ENCODE data around the gene INAFM2.
A peak's percentile ranks its signal among the peaks of the same experiment; 100 is the strongest.

INAFM2 gene

DNA sequence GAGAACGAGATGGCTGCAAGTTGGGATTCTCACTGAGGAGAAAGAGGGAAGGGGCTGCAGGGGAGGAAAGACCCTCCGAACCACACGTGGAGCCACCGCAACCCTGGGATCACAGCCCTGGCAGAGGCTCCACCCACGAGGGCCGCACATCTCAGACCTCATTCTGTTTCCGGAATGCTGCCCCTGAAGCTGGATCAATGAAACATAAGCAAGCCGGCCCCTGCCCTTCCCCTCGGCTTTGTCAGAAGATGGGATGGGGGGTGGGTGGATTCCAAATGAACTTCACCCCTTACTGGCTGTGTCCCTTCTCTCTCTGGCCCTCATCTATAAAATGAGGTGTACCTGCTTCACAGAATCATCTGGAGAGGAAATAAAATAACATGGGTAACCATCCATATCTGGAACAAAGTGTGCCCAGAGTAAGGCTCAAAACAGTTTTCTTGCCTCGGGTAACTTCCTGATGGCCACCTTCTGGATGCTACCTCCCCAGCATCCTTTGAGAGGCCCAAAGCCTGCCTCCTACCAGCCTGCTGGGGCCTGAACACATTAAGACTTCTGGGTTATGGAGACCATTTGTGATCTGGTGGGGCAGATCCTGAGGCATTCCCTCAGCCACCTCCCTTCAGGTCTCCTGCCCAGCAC is 21.9 kb downstream of the INAFM2 start:
- DNase-seq: no peak

DNA sequence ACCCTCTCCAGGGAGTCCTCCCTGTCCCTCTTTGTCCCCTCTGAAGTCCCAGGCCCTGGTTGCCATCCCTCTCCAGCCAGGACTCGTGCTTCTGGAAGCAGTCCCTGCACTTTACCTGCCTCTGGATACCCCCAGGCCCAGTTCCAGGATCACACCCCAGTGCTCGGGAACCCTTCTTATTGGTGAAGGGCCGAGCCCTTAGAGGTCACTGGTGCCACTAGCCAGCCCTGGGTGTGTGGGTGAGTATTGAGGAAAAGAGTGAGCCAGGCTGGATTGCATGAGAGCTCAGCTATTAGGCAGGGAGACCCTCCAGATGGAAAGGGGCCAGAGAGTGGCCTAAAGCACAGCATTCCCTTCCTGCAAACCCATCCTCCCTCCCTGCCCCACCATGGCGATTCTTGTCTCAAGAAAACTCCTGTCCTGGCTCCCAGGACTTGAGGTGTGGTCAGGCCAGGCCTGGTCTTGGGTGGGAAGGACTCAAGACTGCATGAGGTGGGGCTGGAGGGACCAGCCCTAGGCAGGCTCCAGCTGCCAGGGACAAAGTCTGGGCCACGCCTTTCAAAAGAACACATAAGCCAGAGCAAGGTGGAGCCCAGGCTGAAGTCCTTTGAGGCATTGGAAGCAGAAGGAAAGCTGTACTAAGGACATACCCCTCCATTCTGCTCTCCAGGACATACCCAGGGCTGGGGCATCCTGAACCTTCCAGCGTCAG is 22.5 kb downstream of the INAFM2 start:
- DNase-seq: no peak

DNA sequence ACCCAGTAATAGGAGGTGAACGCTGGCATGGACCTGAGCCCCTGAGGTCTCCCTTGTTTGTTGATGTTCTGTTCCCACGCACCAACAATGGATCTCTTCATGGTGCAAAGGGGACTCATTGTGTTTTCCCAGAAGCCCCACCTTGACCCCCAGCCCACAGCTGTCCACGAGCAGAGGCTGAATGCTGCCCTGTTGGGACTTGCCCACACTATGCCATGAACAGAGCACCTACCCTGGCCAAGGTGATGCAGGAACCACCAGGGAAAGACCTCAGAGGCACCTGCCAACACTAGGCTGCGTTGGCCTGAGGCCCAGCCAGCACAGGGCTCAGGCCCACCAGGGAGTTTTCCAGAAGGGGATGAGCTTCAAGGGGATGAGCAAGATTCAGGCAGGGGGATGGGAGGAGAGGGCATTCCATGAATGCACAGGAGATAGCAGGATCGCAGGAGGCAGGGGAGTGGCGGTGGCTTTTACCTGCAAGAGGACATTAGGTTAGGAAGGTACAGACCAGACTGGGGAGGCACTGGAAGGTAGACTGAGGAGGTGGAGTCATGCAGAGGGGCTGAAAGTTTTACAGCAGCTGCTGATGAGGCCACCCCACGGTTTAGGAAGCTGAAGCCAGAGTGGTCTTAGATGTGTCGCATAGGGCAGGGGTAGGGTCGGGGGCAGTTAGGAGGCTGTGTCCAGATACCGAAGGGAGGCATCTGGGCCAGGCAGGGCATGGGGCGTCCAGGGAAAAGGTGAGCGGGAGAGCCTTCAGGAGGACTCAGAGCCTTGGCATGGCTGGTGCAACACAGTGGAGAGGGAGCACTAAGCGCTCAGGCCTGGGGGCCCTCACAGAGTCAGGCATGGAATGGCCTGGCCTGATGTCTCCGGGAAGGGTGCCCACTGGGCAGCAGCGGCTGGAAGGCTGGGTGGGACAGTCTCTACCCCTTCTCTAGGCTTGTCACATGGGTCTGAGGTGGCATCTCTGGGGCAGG is 23.4 kb downstream of the INAFM2 start:
- DNase-seq: no peak

DNA sequence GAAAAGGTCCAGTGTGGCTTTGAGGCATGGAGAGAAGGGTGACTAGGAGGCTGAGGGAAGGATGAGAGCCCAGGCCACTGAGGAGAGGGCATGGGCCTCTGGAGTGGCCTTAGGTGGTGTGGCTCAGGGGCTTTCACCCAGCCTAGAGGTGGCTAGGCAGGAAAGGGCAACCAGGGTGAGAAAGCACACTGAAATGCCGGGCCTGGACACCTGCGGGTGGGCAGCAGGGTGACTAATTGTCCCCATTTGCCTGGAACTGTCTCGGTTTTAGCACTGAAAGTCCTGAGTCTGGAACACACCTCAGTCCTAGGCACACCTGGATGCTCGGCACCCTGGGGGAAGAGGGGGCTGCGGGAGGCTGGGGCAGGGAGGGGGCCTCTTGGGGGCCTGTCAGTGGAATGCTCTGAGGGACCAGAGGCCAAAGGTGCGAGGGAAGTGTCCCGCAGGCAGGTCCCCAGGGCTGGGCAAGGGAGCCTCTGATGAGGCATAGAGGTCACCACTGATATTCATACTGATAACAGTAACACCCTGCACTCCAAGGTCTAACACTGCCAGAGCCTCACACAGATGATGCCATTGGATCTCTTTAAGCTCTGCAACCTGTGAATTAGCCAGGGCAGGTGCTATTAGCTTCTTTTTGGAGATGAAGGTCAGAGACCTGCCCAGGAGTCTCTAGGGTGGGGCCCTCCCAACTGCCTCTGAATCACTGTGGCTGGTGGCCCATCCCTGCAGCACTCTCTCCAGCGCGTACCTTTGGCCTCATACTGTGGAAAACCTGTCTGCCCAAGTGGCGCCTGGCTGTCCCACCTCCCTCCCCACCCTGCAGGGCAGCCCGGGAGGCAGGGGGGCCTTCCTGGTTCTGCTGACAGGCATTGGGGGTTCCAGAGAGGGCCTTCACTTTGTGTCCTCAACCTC is 24.3 kb downstream of the INAFM2 start:
- no peak for DNase-seq

DNA sequence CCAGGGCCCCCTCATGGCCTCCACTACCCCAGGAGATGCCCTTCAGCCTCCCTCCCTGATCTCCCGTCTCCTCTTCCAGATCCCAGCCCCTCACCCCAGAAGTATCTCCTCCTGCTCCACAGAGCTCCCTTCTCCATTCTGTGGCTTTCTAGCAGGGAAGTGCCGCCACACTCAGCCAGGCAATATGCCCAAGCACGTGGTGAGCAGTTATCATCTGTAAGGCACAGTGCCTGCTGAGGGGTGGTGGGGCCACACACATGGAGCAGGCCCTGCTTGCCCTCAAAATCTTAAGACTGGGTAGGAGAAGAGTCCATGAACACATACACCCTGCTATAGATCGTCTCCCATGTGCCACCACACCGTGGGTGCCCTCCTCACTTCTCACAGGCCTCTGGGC is 25.0 kb downstream of the INAFM2 start:
- no peak for DNase-seq

DNA sequence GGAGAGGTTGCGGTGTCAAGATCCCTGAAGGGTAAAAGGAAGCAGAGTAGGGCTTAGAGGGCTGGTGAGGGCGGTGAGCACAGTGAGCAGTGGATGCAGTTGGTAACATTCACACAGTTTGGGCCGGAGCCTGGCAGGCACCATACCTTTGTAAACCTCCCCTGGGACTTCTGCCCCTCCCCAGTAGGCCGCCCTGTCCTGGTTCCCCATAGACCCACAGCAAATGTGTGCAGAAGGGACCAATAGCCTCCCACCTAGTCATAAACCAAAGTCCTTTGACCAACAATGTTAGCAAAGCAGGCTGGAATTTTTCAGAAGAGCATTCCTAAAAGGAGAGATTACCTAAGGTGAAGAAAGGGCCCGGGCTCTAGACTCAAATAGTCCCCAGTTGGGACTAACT is 25.7 kb downstream of the INAFM2 start:
- no peak for DNase-seq

DNA sequence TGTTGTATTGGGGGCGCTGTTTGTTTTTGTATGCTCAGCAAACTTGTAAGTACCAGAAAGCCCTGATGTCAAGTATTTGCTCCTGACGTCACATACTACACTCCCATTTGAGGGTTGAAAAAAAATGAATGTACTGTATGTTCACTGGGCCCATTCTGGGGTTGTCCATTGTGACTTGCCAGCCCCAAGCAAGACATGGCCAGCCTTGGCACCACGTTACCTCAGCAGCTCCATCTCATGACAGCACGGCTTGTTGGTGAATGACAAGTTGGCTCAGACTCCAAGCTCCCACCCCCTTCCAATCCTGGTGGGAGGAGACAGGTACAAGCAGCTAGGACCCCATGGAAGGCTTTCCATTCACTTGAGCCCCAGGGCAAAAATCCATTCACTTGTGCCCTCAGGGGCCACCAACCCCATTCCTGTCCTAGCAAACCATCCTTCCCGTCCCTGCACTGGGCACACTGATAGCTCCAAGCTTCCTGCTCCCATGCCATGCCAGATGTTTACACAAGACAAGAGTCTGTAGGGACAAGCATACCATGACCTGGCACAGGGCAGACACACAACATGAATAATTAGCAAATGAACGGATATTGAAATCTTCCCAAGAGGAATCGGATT is 28.9 kb downstream of the INAFM2 start:
- DNase-seq: no peak

DNA sequence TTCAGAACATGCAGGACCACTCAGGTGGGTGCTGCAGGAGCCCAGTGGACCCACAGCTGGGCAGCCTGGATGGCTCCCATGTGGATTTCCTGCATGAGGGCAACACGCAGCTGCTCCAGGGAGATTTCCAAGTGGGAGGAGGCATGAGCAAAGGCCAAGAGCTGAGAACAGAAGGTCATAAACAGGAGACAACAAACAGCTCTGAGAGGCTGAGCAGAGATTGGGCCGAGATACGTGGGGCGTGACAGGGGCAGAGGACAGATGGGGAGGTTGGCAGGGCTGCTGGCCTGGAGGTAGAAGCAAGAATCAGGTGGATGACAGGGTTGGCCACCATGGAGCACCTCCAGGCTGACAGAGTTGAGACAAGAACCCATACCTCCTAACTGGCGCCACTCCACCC is 30.2 kb downstream of the INAFM2 start:
- no peak for DNase-seq

DNA sequence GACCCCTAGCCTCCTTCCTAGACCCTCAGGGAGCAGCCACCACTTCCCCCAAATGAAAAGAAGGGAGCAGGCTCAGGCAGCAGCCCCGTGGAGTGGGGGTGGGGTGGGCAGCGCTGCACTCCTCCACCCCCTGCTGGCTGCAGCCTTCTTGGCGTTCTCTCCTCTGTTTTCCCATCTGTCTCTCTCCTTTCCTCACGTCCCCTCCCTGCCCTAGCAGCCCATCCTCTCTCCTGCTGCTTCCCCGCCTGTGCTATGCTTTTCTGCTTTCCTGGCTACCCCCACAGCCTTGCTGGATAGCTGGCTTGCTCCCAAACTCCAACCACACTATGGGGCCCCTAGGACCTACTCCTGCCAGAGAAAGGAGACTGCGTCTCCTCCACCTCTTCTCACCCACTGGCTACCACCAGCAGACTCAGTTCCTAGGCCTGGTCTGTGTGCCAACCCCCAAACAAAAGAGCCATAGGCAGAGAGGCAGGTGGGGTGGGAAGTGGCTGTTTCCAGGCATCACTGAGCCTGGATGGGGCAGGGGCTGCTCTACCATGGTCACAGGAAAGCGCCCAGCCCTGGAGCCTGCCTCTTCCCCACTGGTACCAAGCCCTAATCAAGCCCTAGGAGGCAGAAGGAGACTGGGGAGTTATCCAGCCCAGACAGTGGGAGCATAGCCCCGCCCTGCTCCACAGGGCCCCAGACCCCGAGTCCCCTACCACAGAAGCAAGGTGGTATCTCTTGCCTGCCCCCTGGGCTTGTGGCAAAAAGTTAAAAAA is 31.1 kb downstream of the INAFM2 start:
- peak; percentile 90 for DNase-seq

DNA sequence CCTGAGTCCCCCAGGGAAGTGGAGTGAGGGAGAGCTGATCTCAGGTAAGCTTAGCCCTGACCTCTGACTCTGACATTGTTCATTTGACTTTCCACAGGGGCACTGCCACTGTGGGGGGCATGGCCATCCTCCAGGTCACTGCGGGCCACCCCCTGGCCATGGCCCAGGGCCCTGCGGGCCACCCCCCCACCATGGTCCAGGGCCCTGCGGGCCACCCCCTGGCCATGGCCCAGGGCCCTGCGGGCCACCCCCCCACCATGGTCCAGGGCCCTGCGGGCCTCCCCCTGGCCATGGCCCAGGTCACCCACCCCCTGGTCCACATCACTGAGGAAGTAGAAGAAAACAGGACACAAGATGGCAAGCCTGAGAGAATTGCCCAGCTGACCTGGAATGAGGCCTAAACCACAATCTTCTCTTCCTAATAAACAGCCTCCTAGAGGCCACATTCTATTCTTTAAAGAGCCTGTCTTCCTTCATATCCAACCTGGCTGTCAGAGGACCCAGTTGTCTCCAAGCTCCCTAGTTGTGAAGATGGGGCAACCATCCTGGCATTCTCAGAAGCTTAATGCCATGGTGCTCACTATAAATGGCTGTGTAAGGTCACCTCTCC is 32.6 kb downstream of the INAFM2 start:
- no peak for DNase-seq

DNA sequence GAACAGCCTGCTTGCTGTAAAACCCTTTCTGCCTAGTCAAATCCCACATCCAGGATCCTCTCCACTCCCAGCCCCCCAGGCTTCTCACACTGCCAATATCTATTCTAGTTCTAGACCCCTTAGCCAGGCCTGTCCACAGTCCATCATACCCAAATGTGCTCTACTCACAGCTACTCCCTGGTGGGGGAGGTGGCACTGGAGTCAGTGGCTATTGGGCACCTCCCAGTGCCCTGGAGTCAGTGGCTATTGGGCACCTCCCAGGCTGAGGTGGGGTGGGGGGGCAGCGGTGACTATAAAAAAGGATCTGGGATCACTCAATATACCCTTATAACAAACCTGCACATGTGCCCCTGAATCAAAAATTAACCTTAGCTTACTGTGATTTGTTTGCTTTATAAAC is 33.8 kb downstream of the INAFM2 start:
- no peak for DNase-seq

DNA sequence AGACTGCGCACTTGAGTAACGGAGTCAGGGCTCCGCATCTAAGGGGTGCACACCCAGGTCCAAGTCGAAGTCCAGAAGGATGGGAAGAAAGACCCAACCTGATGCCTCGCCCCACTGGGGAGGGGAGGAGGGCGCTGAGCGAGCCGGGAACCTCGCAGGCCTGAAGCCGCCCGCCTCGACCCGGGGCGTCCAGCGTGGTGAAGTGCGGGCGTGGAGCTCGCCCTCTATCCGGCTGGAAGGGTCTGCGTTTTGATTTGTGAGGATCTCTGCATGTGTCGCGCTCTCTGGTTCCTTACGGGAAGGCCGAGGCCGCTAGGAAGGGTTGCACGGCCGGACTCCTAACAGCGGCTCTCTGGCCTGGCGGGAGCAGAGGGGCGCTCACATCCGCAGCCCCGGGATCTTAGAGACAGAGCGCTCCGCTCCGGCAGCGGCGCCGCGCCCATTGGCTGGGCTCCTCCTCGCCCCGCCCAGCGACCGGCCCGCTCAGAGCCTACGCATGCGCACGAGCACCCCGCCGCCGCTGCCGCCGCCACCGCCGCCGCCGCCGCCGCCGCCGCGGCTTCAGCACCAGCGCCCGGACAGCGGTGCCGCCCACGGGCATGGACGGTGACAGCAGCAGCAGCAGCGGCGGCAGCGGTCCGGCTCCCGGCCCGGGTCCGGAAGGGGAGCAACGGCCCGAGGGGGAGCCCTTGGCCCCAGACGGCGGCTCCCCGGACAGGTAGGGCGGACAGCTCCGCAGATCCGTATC is 34.4 kb downstream of the INAFM2 start, which contains the start of gene DISP2:
Gene DISP2 (plus strand): TSS at position 497 of the 748 bp plus-strand sequence. CDS start 103 bp downstream, at position 600.
- DNase-seq: peak; percentile 82

DNA sequence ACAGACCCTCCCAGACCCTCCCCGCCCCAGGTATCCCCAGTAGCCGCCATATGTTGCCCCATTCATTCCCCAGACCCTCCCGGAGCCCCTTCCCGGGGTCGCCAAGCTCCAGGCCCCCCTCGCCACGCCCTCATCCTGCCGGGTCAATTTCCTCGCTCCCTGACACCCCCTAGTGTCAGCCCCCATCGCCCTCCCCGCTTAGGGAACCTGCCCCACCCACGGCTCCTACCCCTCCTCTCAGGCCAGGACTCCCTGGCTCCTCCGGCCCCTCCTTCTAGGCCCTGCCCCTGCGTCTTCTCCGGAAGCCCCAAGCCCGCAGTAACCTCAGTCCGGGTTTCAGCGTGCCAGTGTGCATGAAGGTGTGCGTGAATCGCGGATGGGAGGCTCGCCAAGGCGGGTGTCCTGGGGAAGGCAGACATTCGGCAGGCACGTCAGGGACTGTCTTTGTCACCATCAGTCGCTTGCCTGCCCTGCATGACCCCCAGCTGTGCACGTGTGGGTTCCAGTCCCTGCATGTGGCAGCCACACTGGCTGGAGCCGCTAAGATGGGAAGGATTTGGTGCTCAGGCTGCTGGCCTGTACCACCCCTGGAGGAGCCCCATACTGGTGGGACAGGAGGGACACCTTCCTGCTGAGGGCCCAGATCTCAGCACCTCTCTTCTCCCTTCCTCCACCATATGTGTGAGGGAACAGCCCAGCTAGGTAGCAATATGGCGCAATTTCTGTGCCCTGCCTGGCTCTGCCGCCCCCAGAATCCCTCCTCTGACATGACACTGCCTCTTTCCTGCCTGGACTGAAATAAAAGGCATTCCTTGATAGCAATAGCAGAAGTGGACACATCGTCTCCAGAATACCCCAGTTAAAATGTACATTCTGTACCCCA is 35.2 kb downstream of the INAFM2 start:
- DNase-seq: peak; percentile 27

DNA sequence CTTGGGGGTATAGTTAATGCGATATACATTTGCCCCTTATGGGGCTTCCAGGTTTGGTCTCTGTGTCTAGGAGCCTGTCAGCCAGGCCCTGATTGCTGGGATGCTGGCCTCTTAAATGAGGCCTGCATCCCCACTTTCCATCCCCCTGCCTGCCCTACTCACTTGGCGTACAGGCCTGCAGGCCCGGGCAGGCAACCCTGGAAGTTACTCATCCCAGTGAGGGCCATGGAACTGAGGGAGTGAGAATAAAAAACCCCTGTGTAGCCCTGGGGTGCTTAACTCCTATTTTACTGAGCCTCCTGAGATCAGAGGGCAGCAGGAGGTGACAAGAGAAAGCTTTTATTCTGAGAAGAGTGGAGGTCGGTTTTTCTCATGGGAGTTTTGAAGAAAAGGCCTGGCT is 36.5 kb downstream of the INAFM2 start:
- no peak for DNase-seq

DNA sequence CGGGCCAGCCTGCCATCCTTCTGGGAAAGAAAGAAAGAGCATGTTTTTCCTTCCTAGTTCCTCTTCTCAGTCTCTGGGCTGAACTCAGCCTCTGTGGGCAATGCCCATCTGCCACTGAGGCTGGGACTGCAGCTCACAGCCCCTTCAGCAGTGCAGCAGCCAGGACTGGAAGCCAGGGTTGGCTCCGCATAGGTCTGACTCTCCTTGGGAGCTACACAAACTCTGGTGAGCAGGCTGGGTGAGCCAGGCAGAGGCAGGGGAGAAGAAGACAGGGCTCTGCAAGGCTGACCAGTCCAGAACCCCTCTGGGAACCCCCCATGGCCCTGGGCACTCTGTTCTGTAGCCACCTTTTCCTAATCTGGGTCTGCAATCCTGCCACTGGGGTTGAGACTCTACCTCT is 38.1 kb downstream of the INAFM2 start:
- no peak for DNase-seq

DNA sequence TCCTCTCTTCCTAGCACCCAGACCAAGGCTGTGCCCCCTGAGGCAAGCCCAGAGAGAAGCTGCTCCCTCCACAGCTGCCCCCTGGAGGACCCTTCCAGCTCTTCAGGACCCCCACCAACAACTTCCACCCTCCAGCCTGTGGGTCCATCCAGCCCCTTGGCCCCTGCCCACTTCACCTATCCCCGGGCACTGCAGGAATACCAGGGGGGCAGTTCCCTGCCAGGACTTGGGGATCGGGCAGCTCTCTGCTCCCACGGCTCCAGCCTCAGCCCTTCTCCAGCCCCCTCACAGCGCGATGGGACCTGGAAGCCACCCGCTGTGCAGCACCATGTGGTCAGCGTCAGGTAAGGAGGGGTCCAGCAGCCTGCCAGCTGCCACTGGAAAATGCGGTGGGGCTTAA is 40.1 kb downstream of the INAFM2 start:
- no peak for DNase-seq

DNA sequence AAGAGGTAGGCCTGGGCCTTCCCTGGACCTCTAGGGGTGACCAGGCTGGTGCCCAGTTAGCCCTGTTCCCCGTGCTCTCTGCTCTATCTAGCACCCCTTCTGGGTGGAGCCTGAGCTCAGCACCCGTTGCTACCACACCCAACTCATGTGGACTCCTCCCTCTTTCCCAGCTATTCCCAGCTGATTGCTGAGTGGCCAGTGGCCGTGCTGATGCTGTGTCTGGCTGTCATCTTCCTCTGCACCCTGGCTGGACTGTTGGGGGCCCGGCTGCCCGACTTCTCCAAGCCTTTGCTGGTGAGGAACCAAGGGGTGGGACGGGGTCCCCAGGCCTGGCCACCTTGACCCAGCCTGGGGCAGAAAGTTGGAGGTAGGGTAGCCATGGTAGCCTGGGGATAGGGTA is 40.8 kb downstream of the INAFM2 start:
- no peak for DNase-seq

DNA sequence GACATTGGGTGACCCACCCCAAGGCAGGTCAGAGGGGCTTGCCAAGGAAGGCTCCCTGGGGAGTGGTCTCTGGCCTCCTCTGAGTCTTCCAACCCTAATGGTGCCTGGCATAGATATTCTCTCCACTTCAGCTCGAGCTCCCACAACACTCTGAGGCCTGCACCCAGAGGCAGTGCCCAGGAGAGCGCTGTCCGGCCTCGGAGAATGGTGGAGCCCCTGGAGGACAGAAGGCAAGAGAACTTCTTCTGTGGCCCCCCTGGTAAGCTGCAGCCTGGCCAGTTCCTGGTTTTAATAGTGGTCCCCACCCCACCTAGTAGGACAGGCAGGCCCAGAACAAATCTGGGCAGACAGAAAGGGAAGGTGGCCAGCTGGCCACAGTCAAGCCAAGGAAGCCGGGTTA is 41.5 kb downstream of the INAFM2 start:
- no peak for DNase-seq
